GM12801 (cell line): ENCODE data around the gene CDK5.

ENCODE experiments used
- TF ChIP-seq, protein P1 (sequence below): IDR thresholded peaks from one replicate; pipeline ENCODE4 v1.5.1; 2011; ENCODE audit warnings: control low read depth; ENCODE audit not compliant: insufficient read length; ENCODE audit errors: extremely low read depth

CDK5 gene

DNA sequence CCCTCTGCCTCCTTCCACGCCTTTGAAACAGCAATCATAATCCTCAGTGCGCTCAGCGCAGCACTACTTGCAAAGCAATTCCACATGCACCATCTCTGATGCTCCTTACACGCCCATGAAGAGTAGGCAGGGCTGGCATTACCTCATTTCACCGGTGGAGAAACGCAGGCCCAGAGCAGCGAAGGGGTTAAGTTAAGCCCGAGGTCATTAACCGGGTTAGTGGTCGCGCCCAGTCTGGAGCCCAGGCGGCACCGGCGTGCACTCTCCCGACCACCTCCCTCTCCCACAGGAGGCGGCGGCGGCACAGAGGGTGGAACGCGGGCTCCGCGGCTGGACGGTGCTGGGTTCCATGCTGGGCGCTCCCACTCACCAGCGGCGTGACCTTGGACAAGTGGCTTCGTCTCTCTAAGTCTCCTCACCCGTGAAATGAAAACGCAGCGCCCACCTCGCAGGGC lies 22.4 kb upstream of the CDK5 start:
- TF ChIP-seq, protein P1, sequence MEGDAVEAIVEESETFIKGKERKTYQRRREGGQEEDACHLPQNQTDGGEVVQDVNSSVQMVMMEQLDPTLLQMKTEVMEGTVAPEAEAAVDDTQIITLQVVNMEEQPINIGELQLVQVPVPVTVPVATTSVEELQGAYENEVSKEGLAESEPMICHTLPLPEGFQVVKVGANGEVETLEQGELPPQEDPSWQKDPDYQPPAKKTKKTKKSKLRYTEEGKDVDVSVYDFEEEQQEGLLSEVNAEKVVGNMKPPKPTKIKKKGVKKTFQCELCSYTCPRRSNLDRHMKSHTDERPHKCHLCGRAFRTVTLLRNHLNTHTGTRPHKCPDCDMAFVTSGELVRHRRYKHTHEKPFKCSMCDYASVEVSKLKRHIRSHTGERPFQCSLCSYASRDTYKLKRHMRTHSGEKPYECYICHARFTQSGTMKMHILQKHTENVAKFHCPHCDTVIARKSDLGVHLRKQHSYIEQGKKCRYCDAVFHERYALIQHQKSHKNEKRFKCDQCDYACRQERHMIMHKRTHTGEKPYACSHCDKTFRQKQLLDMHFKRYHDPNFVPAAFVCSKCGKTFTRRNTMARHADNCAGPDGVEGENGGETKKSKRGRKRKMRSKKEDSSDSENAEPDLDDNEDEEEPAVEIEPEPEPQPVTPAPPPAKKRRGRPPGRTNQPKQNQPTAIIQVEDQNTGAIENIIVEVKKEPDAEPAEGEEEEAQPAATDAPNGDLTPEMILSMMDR, result no peak

DNA sequence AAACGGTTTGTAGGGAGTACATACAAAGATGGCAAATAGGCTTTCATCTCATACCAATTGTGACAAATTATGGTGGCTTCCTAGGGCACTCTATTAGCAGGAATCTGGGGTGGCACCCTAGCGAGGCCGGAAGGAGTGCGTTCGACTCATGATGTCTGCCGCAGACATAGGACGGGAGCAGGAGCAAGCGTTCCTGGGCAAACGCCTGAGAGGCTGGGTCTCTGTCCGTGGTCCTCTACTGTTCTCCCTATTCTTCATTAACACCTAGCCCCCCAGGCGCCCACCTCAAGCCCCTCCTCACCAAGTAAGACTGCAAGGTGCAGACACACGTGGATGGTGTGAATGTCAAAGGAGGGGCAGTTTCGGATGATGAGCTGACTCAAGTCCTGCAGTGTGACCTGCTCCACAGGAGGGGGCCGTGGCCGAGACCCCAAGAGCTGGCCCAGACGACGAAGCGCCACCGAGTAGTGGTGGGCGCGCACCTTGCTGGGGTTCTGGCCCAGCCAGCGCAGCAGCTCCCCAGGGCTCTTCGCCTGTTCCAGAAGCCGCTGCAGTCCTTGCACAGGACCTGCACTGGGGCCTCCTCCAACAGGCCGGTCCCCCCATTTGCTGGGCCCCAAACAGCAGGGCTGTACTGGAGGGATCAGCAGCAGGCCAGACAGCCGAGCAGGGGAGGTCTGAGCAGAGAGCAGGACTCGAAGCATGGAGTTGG lies 21.7 kb upstream of the CDK5 start:
- TF ChIP-seq, protein P1, result no peak

DNA sequence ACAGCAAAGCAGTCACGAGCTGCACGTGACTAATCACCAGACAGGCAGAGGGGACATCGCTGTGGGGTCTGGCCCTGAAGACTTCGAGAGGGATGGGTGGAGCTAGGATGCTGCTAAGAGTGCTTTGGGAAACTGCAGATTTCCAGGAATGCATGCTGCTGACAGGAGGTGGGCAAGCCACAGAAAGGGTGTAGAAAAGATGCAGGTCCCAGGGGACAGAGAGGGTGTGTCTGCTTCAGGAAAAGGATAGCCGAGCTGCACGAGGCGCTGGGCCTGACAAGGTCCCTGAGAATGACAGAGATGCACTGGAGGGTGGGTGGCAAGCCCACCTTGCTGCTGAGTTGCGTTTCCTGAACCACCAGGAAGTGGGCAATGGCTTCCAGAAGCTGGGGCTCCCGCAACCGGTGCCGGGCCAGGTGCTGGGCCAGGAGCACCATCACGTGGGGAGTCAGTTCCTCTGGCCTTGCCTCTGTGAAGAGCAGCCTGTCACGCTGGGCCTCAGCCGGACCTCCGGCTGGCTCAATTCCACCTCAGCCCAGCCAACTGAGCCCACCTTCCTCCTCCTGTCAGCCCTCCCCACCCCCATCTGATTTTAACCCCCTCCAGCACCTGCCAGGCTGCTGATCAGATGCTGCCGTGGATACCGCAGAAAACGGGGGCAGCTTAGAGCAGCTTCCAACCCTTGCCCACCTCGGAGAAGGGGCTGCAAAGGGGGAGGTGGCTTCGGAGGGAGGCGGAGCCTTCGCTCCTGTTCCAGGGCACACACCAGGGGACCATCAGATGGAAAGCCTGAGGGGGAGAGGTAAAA lies 20.7 kb upstream of the CDK5 start:
- TF ChIP-seq, protein P1, result no peak

DNA sequence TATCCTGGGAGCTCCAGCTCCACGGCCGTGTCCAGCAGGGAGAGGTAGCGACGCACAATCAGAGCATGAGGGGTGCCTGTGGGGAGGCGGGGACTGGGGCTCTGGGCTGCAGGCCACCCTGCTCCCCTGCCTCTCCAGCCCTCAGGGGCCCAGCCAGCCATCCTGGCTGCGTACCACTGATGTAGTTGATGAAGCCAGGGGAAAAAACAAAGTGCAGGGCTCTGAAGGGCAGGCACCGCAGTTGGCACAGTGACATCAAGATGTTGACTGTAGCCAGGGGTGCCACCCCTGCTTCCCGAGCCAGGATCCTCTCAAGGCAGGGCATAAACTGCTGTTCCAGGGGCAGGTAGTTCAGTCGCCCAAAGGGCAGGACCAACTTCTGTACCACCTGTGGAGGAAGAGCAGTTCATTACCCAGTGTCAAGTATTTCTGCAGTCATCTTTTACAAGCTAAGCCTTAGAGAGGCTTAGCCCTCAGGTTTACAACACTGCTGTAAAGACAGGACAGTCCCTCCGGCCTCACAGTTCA lies 20.1 kb upstream of the CDK5 start:
- TF ChIP-seq, protein P1, result no peak

DNA sequence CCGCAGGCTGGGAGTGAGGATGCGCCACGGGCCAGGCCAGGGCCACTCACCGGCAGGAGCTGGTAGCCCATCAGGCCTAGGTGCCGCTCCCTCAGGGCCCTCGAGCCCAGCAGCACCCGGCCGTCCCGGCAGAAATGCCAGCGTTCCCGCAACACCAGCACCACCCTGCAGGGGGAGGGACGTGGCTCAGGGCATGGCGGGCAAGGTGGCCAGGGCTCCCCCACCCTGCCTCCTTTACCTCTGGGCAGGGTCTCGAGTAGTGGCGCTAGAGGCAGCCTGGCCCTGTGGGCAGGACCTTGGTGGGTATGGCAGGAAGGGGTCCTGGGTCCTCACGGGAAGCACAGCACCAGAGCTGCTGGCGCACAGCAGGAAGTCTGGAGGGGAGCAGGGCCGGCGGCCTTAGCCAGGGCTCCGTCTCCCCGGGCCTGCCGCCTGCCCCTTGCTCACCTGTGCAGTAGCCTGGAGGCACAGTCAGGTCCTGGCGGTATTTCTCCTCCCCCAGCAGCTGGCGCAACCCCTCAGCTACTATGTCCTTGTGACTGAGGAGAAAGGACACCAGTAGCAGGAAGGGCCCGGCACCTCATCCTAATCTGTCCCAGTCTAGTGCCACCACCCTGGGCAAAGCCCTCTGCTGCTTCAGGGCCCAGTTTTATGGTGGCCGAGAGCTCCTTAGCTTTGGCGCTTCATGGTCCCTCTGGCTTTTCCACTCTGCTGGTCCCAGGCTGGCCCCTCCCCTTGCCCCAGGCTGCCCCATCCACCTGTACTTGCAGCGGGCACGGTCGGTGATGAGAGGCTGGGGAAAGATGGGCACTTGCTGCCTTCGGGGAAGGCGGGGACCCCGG lies 19.4 kb upstream of the CDK5 start:
- TF ChIP-seq, protein P1, result no peak

DNA sequence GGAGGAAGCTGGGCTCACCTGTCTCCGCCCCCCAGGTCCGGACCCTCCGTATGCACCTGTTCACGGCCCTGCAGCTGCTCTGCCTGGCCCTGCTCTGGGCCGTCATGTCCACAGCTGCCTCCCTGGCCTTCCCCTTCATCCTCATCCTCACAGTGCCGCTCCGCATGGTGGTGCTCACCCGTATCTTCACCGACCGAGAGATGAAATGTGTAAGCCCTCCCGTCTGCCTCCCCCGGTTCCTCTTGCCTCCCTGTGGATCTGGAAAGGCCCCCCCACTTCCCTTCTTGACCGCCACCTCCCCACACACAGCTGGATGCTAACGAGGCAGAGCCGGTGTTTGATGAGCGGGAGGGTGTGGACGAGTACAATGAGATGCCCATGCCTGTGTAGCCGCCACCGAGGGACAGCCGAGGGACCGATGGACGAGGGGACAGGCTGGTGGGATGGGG lies 18.3 kb upstream of the CDK5 start:
- TF ChIP-seq, protein P1, result no peak

DNA sequence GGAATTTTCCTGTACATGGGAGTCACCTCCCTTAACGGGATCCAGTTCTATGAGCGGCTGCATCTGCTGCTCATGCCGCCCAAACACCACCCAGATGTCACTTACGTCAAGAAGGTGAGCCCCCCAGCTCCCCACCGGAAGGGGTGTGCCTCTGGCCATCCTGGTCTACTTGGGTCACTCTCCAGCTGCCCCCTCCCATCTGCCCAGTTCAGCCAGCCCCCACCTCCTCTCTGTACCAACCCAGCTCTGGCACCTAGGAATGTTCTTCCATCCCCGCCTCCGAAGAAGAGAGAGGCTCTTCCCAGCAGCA lies 17.9 kb upstream of the CDK5 start:
- TF ChIP-seq, protein P1, result no peak
